HG03354 (cell line): ENCODE data around the gene ZNF25.
"Not testable (repeated sequence)": the region's sequence is repeated elsewhere in the genome, so short reads cannot be mapped to it uniquely, and the experiment has no call there.

ENCODE experiments used
- ATAC-seq: cut with Tn5 transposase; IDR thresholded peaks from one replicate; pipeline ENCODE4 v1.9.1; 2021; ENCODE audit warnings: mild to moderate bottlenecking; ENCODE audit not compliant: unreplicated experiment, poor library complexity, severe bottlenecking

Gene ZNF25

DNA sequence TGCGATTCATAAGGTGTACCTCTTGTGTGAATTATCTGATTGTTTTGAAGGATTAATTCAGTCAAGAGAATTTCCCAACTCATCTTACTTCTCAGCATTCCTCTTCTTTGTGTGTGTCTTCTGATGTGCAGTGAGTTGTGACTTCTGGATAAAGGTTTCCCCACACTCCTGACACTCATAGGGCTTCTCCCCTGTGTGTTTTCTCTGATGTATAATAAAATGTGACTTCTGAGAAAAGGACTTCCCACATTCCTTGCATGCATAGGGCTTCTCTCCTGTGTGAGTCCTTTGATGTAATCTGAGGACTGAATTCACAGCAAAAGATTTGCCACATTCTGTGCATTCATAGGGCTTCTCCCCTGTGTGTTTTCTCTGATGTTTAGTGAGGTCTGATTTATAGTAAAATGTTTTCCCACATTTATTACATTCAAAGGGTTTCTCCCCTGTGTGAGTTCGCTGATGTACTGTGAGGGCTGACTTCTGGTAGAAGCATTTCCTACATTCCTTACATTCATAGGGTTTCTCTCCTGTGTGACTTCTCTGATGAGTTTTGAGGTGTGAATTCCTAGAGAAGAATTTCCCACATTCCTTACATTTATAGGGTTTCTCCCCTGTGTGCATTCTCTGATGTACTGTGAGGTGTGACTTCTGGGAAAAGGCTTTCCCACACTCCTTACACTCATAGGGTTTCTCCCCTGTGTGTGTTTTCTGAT lies 24.2 kb downstream of the ZNF25 start:
- no peak for ATAC-seq

DNA sequence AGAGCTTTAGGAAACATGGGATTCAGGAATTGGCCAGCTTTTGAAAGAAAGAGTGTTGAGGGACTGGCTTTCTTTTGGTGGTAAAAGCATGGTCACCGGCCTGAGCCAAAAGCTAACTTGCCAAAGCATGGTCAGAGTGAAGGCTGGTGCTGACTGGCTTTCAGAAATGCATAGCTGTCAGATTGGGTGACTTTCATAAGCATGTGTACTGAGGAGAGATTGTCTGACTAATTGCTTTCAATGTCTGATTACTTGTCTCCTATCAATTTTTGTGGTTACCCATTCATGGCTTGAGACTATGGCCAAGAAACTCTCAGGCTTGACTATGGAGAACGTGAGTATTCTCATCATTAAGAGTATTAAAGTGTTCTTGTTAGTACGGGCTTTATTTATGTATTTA lies 28.2 kb downstream of the ZNF25 start:
- no peak for ATAC-seq

DNA sequence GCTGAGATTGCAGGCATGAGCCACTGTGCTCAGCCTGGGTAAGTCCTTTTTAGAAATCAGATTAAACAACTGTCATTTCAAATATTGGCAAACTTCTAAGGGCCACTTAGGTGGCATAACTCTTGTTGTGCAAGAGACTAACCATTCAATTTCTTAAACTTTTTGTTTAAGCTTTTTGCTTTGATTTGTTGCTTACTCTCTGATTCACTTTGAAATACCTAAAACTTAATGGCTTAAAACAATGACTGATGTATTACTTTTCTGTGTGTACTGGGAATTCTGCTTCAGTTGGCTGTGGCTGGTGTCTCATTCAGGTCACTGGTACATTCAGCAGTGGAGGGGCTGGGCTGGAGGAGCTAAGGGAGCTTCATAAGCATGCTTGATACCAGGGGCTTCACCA lies 28.9 kb downstream of the ZNF25 start:
- no peak for ATAC-seq

DNA sequence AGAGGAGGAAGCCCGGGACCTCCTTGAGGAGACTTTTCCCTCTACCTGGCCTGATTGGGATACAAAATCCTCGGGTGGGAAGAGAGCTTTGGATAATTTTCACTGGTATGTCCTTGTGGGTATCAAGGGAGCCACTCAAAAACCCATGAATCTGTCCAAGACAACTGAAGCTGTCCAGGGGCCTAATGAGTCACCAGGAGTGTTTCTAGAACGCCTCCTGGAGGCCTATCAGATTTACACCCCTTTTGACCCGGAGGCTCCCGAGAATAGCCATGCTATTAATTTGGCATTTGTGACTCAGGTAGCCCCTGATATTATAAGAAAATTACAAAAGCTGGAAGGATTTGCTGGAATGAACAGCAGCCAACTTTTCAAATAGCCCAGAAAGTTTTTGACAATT lies 38.6 kb downstream of the ZNF25 start:
- no peak for ATAC-seq

DNA sequence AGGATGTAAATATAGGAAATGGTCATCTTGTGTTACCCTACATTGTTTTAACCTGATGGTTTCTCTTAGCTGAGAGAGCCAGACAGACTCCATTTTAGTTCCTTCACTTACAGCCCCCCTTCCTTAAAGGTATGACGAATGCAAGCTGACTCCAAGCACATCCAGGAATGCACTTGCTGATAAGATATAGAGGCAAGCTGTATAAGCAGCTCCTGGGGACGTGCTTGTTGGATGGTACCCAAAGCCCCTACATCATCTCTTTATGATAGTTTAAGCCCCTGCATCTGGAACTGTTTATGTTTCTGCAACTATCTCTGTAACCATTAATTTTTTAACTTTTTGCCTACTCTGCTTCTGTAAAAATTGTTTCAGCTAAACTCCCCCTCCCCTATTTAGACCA lies 41.7 kb downstream of the ZNF25 start:
- ATAC-seq: no peak

DNA sequence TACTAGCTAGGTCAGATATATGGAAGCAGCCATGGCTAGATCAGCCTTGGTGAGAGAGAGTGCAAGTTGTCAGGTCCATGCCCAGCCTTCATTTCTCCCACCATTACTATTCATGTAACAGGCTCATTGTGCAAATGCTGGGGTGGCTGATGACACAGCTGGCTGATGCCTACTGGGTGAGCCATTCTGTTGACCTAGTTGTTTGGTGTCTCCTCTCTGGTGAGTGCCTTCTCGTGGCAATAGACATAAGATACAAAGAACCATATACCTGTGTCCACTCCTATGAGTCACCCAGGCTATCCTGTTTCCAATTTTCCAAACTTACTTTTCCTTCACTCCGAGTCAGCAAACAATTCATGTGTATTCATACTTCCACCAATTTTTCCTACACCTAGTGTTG lies 46.0 kb downstream of the ZNF25 start:
- ATAC-seq: no peak

DNA sequence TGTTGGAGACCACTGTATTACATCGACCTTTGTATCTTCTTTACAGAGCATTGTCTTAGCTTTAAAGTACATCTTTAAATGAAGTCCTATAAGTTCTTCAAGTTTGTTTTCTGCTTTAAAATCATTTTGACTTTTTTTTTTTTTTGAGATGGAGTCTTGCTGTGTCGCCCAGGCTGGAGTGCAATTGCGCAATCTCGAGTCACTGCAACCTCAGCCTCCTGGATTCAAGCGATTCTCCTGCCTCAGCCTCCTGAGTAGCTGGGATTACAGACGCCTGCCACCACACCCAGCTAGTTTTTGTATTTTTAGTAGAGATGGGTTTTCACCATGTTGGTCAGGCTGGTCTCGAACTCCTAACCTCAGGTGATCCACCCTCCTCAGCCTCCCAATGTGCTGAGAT lies 68.3 kb downstream of the ZNF25 start:
- not testable (repeated sequence) for ATAC-seq

DNA sequence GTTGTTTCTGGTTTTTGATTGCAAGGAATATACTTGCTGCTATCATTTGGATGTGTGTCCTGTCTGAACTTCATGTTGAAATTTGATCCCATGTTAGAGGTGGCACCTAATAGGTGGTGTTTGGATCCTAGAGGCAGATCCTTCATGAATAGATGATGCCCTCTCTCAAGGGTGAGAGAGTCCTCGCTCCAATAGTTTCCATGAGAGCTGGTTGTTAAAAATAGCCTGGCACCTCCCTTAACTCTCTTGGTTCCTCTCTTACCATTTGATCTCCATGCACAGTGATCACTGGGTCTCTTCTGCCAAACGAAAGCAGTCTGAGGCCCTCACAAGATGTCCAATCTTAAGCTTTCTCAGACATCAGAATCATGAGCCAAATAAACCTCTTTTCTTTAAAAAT lies 70.1 kb downstream of the ZNF25 start:
- ATAC-seq: no peak
